HepG2 (cell line): ENCODE results near the gene IGSF5. TPM values are rescaled to one million over a fixed set of nuclear protein-coding genes. Genes with fewer than 3 reads are reported as not detected.

ENCODE experiments used
- ATAC-seq: fragments of 200-7000 bp; cut with Tn5 transposase; 3 replicates; pipeline ENCODE4 v1.9.1; 2020; ENCODE audit warnings: mild to moderate bottlenecking, moderate library complexity
- BruUV-seq: library from RNA; stranded (reverse); fragments of 400-500 nt; replicated peaks from 2 replicates; lab custom pipeline; 2021; lab: Mats Ljungman, UMichigan
- CTCF ChIA-PET: fragments of 300-600 bp; formaldehyde crosslinking; extraction: SDS; loops from one replicate; lab custom pipeline; 2021; ENCODE audit warnings: low total read pairs, inconsistent platforms, low intra/inter-chr PET ratio; lab: Yijun Ruan, JAX
- POLR2A ChIA-PET: fragments of 350-600 bp; sonication (Branson Sonifier 250); formaldehyde crosslinking; loops from one replicate; lab custom pipeline; 2020; ENCODE audit warnings: antibody characterized with exemption, inconsistent platforms; lab: Yijun Ruan, JAX
- DNase-seq: peaks from one replicate; pipeline ENCODE4 v3.0.0-alpha.2; 2015; ENCODE audit warnings: low spot score
- FAIRE-seq: peaks from 3 replicates; lab custom pipeline; 2011; peaks lifted over from hg19 to GRCh38; lab: Jason Lieb, UNC
- H2AFZ ChIP-seq: one replicate; pipeline ENCODE4 v1.6.1; 2011; ENCODE audit warnings: low read length, inconsistent platforms
- H3K27ac ChIP-seq: fragments of 300-600 bp; 3 replicates; pipeline ENCODE4 v1.8.0; 2011; ENCODE audit warnings: mixed run types, mild to moderate bottlenecking, mixed read lengths, low read length, inconsistent platforms; ENCODE audit not compliant: insufficient read depth; ENCODE audit errors: extremely low read length
- H3K27me3 ChIP-seq, 2 experiments: fragments of 200-600 bp in 1 of 2; 2 replicates in 1 of 2; 3 replicates in 1 of 2; pipeline versions ENCODE4 v1.6.0 to v1.8.0; 2011; ENCODE audit warnings: low read length in 2 of 2, mild to moderate bottlenecking in 2 of 2, moderate library complexity in 2 of 2, inconsistent platforms in 1 of 2; ENCODE audit not compliant: insufficient read depth in 2 of 2, control insufficient read depth in 1 of 2
- H3K36me3 ChIP-seq, 2 experiments: fragments of 200-600 bp in 1 of 2; replicated peaks in 1 of 2; 2 replicates in 1 of 2; 3 replicates in 1 of 2; pipeline versions ENCODE4 v1.5.1 to v1.8.0; 2011; ENCODE audit warnings: low read length in 2 of 2, inconsistent platforms in 1 of 2; ENCODE audit not compliant: insufficient read depth in 2 of 2, control insufficient read depth in 1 of 2
- H3K4me1 ChIP-seq: 2 replicates; pipeline ENCODE4 v1.5.1; 2012; ENCODE audit warnings: low read length, inconsistent platforms; ENCODE audit not compliant: insufficient read depth
- H3K4me2 ChIP-seq: 2 replicates; pipeline ENCODE4 v1.6.0; 2011; ENCODE audit warnings: low read depth, low read length, inconsistent platforms
- H3K4me3 ChIP-seq, 3 experiments: fragments of 200-600 bp in 1 of 3; sonication (generic), shearing (Covaris generic) in 1 of 3; replicated peaks in 1 of 3; 2 replicates each; pipeline ENCODE4 v1.5.1; 2011 to 2016; ENCODE audit warnings: low read length in 3 of 3, inconsistent platforms in 2 of 3, low read depth in 2 of 3, mild to moderate bottlenecking in 2 of 3, control low read depth in 1 of 3, mixed read lengths in 1 of 3; ENCODE audit not compliant: insufficient read depth in 1 of 3
- H3K79me2 ChIP-seq: one replicate; pipeline ENCODE4 v1.6.1; 2011; ENCODE audit warnings: low read length, inconsistent platforms; ENCODE audit not compliant: insufficient read depth
- H3K9ac ChIP-seq: 2 replicates; pipeline ENCODE4 v1.6.0; 2011; ENCODE audit warnings: mild to moderate bottlenecking, low read depth, low read length, inconsistent platforms; ENCODE audit not compliant: insufficient read depth
- H3K9me3 ChIP-seq: 2 replicates; pipeline ENCODE4 v1.5.1; 2012; ENCODE audit warnings: mild to moderate bottlenecking, low read length
- H4K20me1 ChIP-seq: 2 replicates; pipeline ENCODE4 v1.6.0; 2011; ENCODE audit warnings: inconsistent platforms, mild to moderate bottlenecking, low read length, moderate library complexity; ENCODE audit not compliant: insufficient read depth
- ATF1 ChIP-seq: IDR thresholded peaks from 2 replicates; pipeline ENCODE4 v1.6.1; 2016; ENCODE audit warnings: mild to moderate bottlenecking, control low read depth
- KDM1A ChIP-seq: IDR thresholded peaks from 2 replicates; pipeline ENCODE4 v1.6.1; 2016; ENCODE audit warnings: missing compliant biosample characterization
- MATR3 ChIP-seq: sonication (generic); formaldehyde crosslinking; IDR thresholded peaks from 2 replicates; pipeline ENCODE4 v1.4.0; 2020; ENCODE audit warnings: missing genetic modification reagents
- ZBED4 ChIP-seq: sonication (generic); formaldehyde crosslinking; IDR thresholded peaks from 2 replicates; pipeline ENCODE4 v1.4.0; 2020; ENCODE audit warnings: missing genetic modification reagents, borderline replicate concordance
- WGBS: methylation state at CpG from one replicate; pipeline ENCODE4 v1.1.6; 2017; ENCODE audit warnings: low lambda C conversion rate; 5-methylcytosine and 5-hydroxymethylcytosine counted together
- in situ Hi-C: cut with HindIII; loops from 2 replicates; pipeline ENCODE4 v1.10.0; 2017; ENCODE audit warnings: low pct_unique_long_range_greater_than_20kb; ENCODE audit not compliant: extremely low pct_ligation_motif_present
- intact Hi-C: fragments of 100-400 bp; cut with micrococcal nuclease; formaldehyde crosslinking; loops from one replicate; pipeline ENCODE4 v1.10.0; 2022; ENCODE audit not compliant: unreplicated experiment
- polyA plus RNA-seq, 8 experiments: library from polyadenylated mRNA; depleted of rRNA in 3 of 8; stranded (reverse) in 7 of 8; unstranded in 1 of 8; fragments of >200 nt; fragmentation: Illumina TruSeq in 4 of 8; extraction: Trizol in 4 of 8; gene quantifications; 2 replicates each; pipeline versions ENCODE4 v1.2.1 to v1.2.3, GENCODE V29; 2011 to 2016; ENCODE audit warnings: low read depth in 4 of 8, missing spikeins in 1 of 8, mixed read lengths in 1 of 8; ENCODE audit not compliant: insufficient read depth in 1 of 8
- total RNA-seq, 5 experiments: library from RNA; depleted of rRNA; stranded (reverse); fragments of >200 nt; fragmentation: Illumina TruSeq; extraction: Trizol; gene quantifications; 2 replicates each; pipeline ENCODE4 v1.2.3, GENCODE V29; 2016; ENCODE audit warnings: low read depth in 1 of 5
- TF ChIP-seq, protein P1 (sequence below): sonication (generic); formaldehyde crosslinking; conservative IDR thresholded peaks from 2 replicates; pipeline ENCODE4 v1.8.1; 2023; ENCODE audit warnings: missing genetic modification reagents

The IGSF5 gene
- total and polyA plus RNA-seq, 2 of the 13 experiments (the other 11 are each of a cell fraction or from before 2014, with no cell fraction given) = not detected

- TF ChIP-seq KDM1A (CRISPR knock-in tag) (no peak), MATR3 (CRISPR knock-in tag) (no peak), ATF1 (CRISPR knock-in tag) (no peak)
- TF ChIP-seq, protein P1, sequence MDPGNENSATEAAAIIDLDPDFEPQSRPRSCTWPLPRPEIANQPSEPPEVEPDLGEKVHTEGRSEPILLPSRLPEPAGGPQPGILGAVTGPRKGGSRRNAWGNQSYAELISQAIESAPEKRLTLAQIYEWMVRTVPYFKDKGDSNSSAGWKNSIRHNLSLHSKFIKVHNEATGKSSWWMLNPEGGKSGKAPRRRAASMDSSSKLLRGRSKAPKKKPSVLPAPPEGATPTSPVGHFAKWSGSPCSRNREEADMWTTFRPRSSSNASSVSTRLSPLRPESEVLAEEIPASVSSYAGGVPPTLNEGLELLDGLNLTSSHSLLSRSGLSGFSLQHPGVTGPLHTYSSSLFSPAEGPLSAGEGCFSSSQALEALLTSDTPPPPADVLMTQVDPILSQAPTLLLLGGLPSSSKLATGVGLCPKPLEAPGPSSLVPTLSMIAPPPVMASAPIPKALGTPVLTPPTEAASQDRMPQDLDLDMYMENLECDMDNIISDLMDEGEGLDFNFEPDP (CRISPR knock-in tag) = no peak
- TF ChIP-seq, all 625 proteins: peak for 0
These were observed 48.4 kb upstream of the IGSF5 start (continued) for GRCh38 chr21:39696618-39697017.

- 2% methylated on average over 2 of the region's 2 CpGs for WGBS
- CTCF ChIA-PET = no interaction called here
These were observed 44.7 kb upstream of the IGSF5 start for GRCh38 chr21:39700318-39700717.

More at GRCh38 chr21:39700318-39700717, 44.7 kb upstream of the IGSF5 start:
- intact Hi-C loops = no loop called here
- no TSS peak for BruUV-seq
- Histone ChIP-seq H3K27me3 (no peaks in the 10 kb centered on the region), H3K9ac (no peak overlapping the region), H3K36me3 (no peaks in the 10 kb centered on the region), H3K9me3 (no peaks in the 10 kb centered on the region; the same call in 1 of the 2 replicates), H2AFZ (no peak overlapping the region), H3K4me2 (no peak overlapping the region), H3K79me2 (no peaks in the 10 kb centered on the region), H3K4me1 (no peaks in the 10 kb centered on the region), H3K27ac (no peak overlapping the region), H3K4me3 (no peak overlapping the region), H4K20me1 (no peaks in the 10 kb centered on the region)
- FAIRE-seq (no peak), DNase-seq (no peak), ATAC-seq (no peak)
- no peak for TF ChIP-seq ZBED4 (CRISPR knock-in tag)
- POLR2A ChIA-PET = no interaction called here
- in situ Hi-C loops = no loop called here
